Cerebellar nuclear complex (tissue), 1 donor: ENCODE measurements around the gene STX4.
"Not testable (repeated sequence)": the region's sequence is repeated elsewhere in the genome, so short reads cannot be mapped to it uniquely, and the experiment has no call there.

Experiments used
- DNase-seq, 2 experiments: peaks; one replicate each; lab custom pipeline; 2025; lab: John Stamatoyannopoulos, UW

STX4 gene

GRCh38 chr16:30998852-30999761 is 34.3 kb upstream of the STX4 start:
- DNase-seq: peak in 1 of 2 experiments; percentile 44

- DNase-seq: no peak
These were observed 32.5 kb upstream of the STX4 start for GRCh38 chr16:31000671-31001382.

- DNase-seq: no peak
These were observed 31.7 kb upstream of the STX4 start for GRCh38 chr16:31001507-31002249.

- no peak for DNase-seq
These were observed 31.1 kb upstream of the STX4 start for GRCh38 chr16:31002250-31002700.

GRCh38 chr16:31002862-31003341 is 30.5 kb upstream of the STX4 start:
- DNase-seq: no peak

- DNase-seq: no peak
These were observed 29.6 kb upstream of the STX4 start for GRCh38 chr16:31003744-31004143.

- no peak for DNase-seq
These were observed 28.7 kb upstream of the STX4 start for GRCh38 chr16:31004658-31005057.

- DNase-seq: peak in 1 of 2 experiments; percentile 57
These were observed 27.8 kb upstream of the STX4 start for GRCh38 chr16:31005350-31006085.

GRCh38 chr16:31006086-31006385 is 27.3 kb upstream of the STX4 start:
- DNase-seq: no peak

- no peak for DNase-seq
These were observed 26.8 kb upstream of the STX4 start for GRCh38 chr16:31006589-31006988.

GRCh38 chr16:31007684-31008083 is 25.7 kb upstream of the STX4 start:
- no peak for DNase-seq

GRCh38 chr16:31008149-31008548 is 25.2 kb upstream of the STX4 start:
- DNase-seq: no peak

- DNase-seq: no peak
These were observed 24.8 kb upstream of the STX4 start for GRCh38 chr16:31008551-31008950.

- DNase-seq: no peak
These were observed 24.2 kb upstream of the STX4 start for GRCh38 chr16:31009120-31009519.

GRCh38 chr16:31009894-31010584 is 23.3 kb upstream of the STX4 start:
- DNase-seq: no peak

GRCh38 chr16:31010585-31011325 is 22.6 kb upstream of the STX4 start, which contains the start of gene STX1B:
Gene STX1B, minus strand, starts transcription at chr16:31010638. Its CDS starts 242 bp downstream, at chr16:31010396.
- peak; percentile 18 to 60 for DNase-seq

- not testable (repeated sequence) for DNase-seq
These were observed 21.5 kb upstream of the STX4 start for GRCh38 chr16:31011815-31012214.

GRCh38 chr16:31013292-31013691 is 20.1 kb upstream of the STX4 start:
- not testable (repeated sequence) for DNase-seq

- no peak for DNase-seq
These were observed 17.3 kb upstream of the STX4 start for GRCh38 chr16:31016018-31016417.

GRCh38 chr16:31017756-31018155 is 15.6 kb upstream of the STX4 start:
- DNase-seq: not testable (repeated sequence)
